Measurements from ENCODE around the gene PTPRJ. TPM values are rescaled to one million over a fixed set of nuclear protein-coding genes. Genes with fewer than 3 reads are reported as not detected.

Gene PTPRJ
- total and polyA plus RNA-seq, 2 donors (not counting 1 experiment from before 2014, with no cell fraction given) = 11.2 to 20.0 TPM

DNA sequence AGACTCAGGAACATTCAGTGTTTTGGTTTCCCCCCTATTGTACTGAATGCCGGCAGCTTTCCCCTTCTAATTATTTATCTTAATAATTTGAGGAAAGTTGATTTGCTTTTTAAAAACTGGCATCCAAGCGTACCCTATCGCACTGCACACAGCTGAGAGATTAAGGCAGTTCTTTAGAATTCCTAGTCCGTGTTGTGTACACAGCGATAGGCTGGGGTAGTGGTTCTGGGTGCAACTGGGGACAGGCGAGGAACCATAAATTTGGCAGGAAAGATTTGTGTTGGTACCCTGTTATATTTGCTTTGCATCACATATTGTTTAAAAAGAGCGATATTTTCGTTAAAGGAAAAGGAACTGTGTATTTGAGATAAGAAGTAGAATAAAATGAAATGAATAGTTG is 39.2 kb downstream of the PTPRJ start:
- POLR2A ChIA-PET = interaction anchor here (0.5 to 0.8 kb wide), 3 partner anchors 83 to 88 kb away, joined by 3 to 4 read pairs (median 3); no protein-coding TSS in a partner anchor
- no peak for DNase-seq
- 65% methylated on average over 6 of the region's 8 CpGs for WGBS (ENCODE audit: insufficient coverage)
- CTCF ChIA-PET = interaction anchor here (0.7 to 1.9 kb wide), 10 partner anchors 14 to 169 kb away, joined by 3 to 23 read pairs (median 6); no protein-coding TSS in a partner anchor
- Histone ChIP-seq H3K9ac (ENCODE audit: low read length) (peak overlapping the region; percentile 46), H3K9me3 (ENCODE audit: control extremely low read depth in 1 of 3, control insufficient read depth in 2 of 3, insufficient read depth in 1 of 3, low read length in 2 of 3) (no peaks in the 10 kb centered on the region), H3K4me2 (replicated peaks; ENCODE audit: low read depth, low read length, poor library complexity, severe bottlenecking) (peak overlapping the region; percentile 59), H4K20me1 (ENCODE audit: control insufficient read depth, insufficient read depth, low read length, poor library complexity, severe bottlenecking) (peaks cover 4% of the 10 kb centered on the region), H3K4me3 (ENCODE audit: control extremely low read depth in 1 of 5, extremely low read depth in 1 of 5, insufficient read depth in 1 of 5, low read depth in 2 of 5, low read length in 4 of 5) (peak overlapping the region in 1 of 5 experiments; percentile 55), H3K27me3 (replicated peaks in 1 of 4; ENCODE audit: control extremely low read depth in 1 of 4, control insufficient read depth in 3 of 4, insufficient read depth in 4 of 4, low read length in 3 of 4) (no peaks in the 10 kb centered on the region), H2AFZ (ENCODE audit: insufficient read depth, low read depth, low read length, poor library complexity, severe bottlenecking) (peak overlapping the region; percentile 48), H3K4me1 (ENCODE audit: control insufficient read depth in 2 of 2, insufficient read depth in 2 of 2, low read length in 2 of 2) (peaks cover 62 to 88% of the 10 kb centered on the region in 2 donors), H3K27ac (ENCODE audit: low read length in 2 of 2) (peak overlapping the region; percentile 53 to 55), H3K79me2 (ENCODE audit: control insufficient read depth, insufficient read depth, low read length) (peaks cover 96% of the 10 kb centered on the region), H3K36me3 (replicated peaks in 1 of 2; ENCODE audit: control extremely low read depth in 1 of 2, control insufficient read depth in 1 of 2, extremely low read depth in 1 of 2, insufficient read depth in 2 of 2, low read length in 1 of 2) (peaks cover 0 to 6% of the 10 kb centered on the region in 2 experiments)
- no peaks in the 10 kb centered on the region for H3K27me3 Mint-ChIP-seq
- H3K4me1 Mint-ChIP-seq = peaks cover 80% of the 10 kb centered on the region
- ATAC-seq (ENCODE audit: low read depth) = no peak
- peak overlapping the region; percentile 32 for H3K27ac Mint-ChIP-seq
- intact Hi-C loops (cut with micrococcal nuclease) = no loop called here
- no peaks in the 10 kb centered on the region for H3K9me3 Mint-ChIP-seq (ENCODE audit: insufficient read depth)
- H3K4me3 Mint-ChIP-seq = peak overlapping the region; percentile 54
- TF ChIP-seq, protein P1, sequence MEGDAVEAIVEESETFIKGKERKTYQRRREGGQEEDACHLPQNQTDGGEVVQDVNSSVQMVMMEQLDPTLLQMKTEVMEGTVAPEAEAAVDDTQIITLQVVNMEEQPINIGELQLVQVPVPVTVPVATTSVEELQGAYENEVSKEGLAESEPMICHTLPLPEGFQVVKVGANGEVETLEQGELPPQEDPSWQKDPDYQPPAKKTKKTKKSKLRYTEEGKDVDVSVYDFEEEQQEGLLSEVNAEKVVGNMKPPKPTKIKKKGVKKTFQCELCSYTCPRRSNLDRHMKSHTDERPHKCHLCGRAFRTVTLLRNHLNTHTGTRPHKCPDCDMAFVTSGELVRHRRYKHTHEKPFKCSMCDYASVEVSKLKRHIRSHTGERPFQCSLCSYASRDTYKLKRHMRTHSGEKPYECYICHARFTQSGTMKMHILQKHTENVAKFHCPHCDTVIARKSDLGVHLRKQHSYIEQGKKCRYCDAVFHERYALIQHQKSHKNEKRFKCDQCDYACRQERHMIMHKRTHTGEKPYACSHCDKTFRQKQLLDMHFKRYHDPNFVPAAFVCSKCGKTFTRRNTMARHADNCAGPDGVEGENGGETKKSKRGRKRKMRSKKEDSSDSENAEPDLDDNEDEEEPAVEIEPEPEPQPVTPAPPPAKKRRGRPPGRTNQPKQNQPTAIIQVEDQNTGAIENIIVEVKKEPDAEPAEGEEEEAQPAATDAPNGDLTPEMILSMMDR (IDR thresholded peaks at IDR 0.05) = no peak
- TF ChIP-seq EZH2 (IDR thresholded peaks at IDR 0.05; ENCODE audit: borderline replicate concordance, insufficient read depth, low read depth, low read length, poor library complexity, severe bottlenecking) = no peak

DNA sequence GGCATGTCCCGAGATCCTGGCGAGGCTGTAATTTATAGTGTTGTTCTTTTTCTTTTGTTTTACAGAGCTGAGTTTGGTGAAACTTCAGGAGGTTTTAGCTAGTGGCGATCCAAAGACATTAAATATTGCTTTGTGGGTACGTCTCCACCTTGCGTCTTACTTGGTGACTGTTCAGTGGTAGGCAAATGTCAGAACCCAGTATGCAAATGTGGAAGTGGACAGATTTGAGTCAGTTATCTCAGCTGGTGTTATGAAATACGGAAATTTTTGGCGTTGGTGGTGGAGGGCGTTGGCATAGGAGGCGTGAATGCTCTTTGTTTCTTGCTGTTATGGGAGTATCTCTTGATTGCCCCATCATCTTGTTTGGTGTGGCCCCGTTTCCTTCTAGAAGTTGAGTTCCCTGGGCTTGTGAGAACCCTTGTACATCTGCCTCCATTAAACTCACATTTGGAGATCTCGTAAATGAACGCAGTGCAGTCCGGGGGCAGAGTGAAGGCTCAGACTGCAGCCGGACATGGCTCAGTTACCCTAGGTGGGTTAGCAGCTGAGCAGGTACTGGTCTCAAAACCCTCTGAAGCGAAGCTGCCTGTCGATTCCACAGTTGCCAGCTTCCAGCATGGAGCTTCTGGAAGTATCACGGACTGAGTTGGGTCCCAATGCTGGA is 39.9 kb downstream of the PTPRJ start:
- H3K4me3 Mint-ChIP-seq = peak overlapping the region; percentile 54
- H3K27ac Mint-ChIP-seq = peak overlapping the region; percentile 32
- peak overlapping the region; percentile 59 for H3K4me2 ChIP-seq (replicated peaks; ENCODE audit: low read depth, low read length, poor library complexity, severe bottlenecking)
- no peaks in the 10 kb centered on the region for H3K9me3 ChIP-seq (ENCODE audit: control extremely low read depth in 1 of 3, control insufficient read depth in 2 of 3, insufficient read depth in 1 of 3, low read length in 2 of 3)
- no peaks in the 10 kb centered on the region for H3K9me3 Mint-ChIP-seq (ENCODE audit: insufficient read depth)
- intact Hi-C loops (cut with micrococcal nuclease) = loop anchor here (1.0 to 10.0 kb wide), 3 partner anchors 15 to 165 kb away; no protein-coding TSS in a partner anchor
- H3K27me3 ChIP-seq (replicated peaks in 1 of 4; ENCODE audit: control extremely low read depth in 1 of 4, control insufficient read depth in 3 of 4, insufficient read depth in 4 of 4, low read length in 3 of 4) = no peaks in the 10 kb centered on the region
- no peaks in the 10 kb centered on the region for H3K27me3 Mint-ChIP-seq
- peak overlapping the region; percentile 48 for H2AFZ ChIP-seq (ENCODE audit: insufficient read depth, low read depth, low read length, poor library complexity, severe bottlenecking)
- peak overlapping the region; percentile 53 to 55 for H3K27ac ChIP-seq (ENCODE audit: low read length in 2 of 2)
- H3K4me1 ChIP-seq (ENCODE audit: control insufficient read depth in 2 of 2, insufficient read depth in 2 of 2, low read length in 2 of 2) = peaks cover 62 to 87% of the 10 kb centered on the region in 2 donors
- H4K20me1 ChIP-seq (ENCODE audit: control insufficient read depth, insufficient read depth, low read length, poor library complexity, severe bottlenecking) = peaks cover 9% of the 10 kb centered on the region
- ATAC-seq (ENCODE audit: low read depth) (peak; percentile 79), DNase-seq (peak; percentile 75)
- ChIA-PET POLR2A (interaction anchor here (0.5 to 0.8 kb wide), 4 partner anchors 30 to 87 kb away, joined by 3 to 6 read pairs (median 4); no protein-coding TSS in a partner anchor), CTCF (interaction anchor here (0.6 to 1.9 kb wide), 12 partner anchors 14 to 170 kb away, joined by 3 to 23 read pairs (median 4); no protein-coding TSS in a partner anchor)
- 49% methylated on average over 16 of the region's 17 CpGs for WGBS (ENCODE audit: insufficient coverage)
- peaks cover 79% of the 10 kb centered on the region for H3K4me1 Mint-ChIP-seq
- peak overlapping the region; percentile 46 for H3K9ac ChIP-seq (ENCODE audit: low read length)
- H3K36me3 ChIP-seq (replicated peaks in 1 of 2; ENCODE audit: control extremely low read depth in 1 of 2, control insufficient read depth in 1 of 2, extremely low read depth in 1 of 2, insufficient read depth in 2 of 2, low read length in 1 of 2) = peaks cover 0 to 10% of the 10 kb centered on the region in 2 experiments
- TF ChIP-seq, protein P1 (IDR thresholded peaks at IDR 0.05) = peak; percentile 26
- TF ChIP-seq EZH2 (IDR thresholded peaks at IDR 0.05; ENCODE audit: borderline replicate concordance, insufficient read depth, low read depth, low read length, poor library complexity, severe bottlenecking) = no peak
- H3K79me2 ChIP-seq (ENCODE audit: control insufficient read depth, insufficient read depth, low read length) = peaks cover 96% of the 10 kb centered on the region
- H3K4me3 ChIP-seq (ENCODE audit: control extremely low read depth in 1 of 5, extremely low read depth in 1 of 5, insufficient read depth in 1 of 5, low read depth in 2 of 5, low read length in 4 of 5) = peak overlapping the region in 2 of 5 experiments; percentile 32 to 55
